Pancreas (tissue), 10 donors: ENCODE results near the gene GAB2. TPM values are rescaled to one million over a fixed set of nuclear protein-coding genes. Genes with fewer than 3 reads are reported as not detected.

ENCODE experiments used
- ATAC-seq, 4 donors: fragments of 200-7000 bp; cut with Tn5 transposase; one replicate each; pipeline versions ENCODE4 v1.8.0 to v1.9.1; 2020; ENCODE audit warnings: mild to moderate bottlenecking in 4 of 4, moderate library complexity in 4 of 4
- DNase-seq, 6 donors: peaks; one replicate each; pipeline ENCODE4 v3.0.0-alpha.2; 2020
- FAIRE-seq: peaks from 2 replicates; lab custom pipeline; 2012; peaks lifted over from hg19 to GRCh38; lab: Jason Lieb, UNC
- H3K27ac ChIP-seq, 4 donors: fragments of 200-600 bp; sonication (generic); 1 replicate in 3 of 4; 2 replicates in 1 of 4; pipeline versions ENCODE4 v1.5.0 to v1.8.0; 2020
- H3K27me3 ChIP-seq, 4 donors: fragments of 200-600 bp; one replicate each; pipeline ENCODE4 v1.8.0; 2021
- H3K36me3 ChIP-seq, 3 donors: fragments of 200-600 bp; sonication (generic) in 1 of 3; one replicate each; pipeline versions ENCODE4 v1.5.0 to v1.8.0; 2020 to 2021
- H3K4me1 ChIP-seq, 3 donors: fragments of 200-600 bp; one replicate each; pipeline ENCODE4 v1.8.0; 2021
- H3K4me3 ChIP-seq, 4 donors: fragments of 200-600 bp; sonication (generic) in 2 of 4; one replicate each; pipeline versions ENCODE4 v1.5.0 to v1.8.0; 2020 to 2021
- H3K9me3 ChIP-seq, 4 donors: fragments of 200-600 bp; one replicate each; pipeline ENCODE4 v1.8.0; 2021
- CTCF ChIP-seq, 4 donors: fragments of 200-600 bp; sonication (generic) in 3 of 4; IDR thresholded peaks; one replicate each; pipeline versions ENCODE4 v1.5.0 to v1.8.0; 2021; ENCODE audit warnings: antibody characterized with exemption in 4 of 4
- whole genome bisulfite sequencing, 2 donors: extraction: QIAGEN DNeasy Blood & Tissue Kit; methylation state at CpG; one replicate each; pipeline ENCODE4 v1.1.7; 2013; 5-methylcytosine and 5-hydroxymethylcytosine counted together
- intact Hi-C, 3 donors: fragments of 100-400 bp; cut with DNase I; formaldehyde crosslinking; loops; one replicate each; pipeline versions ENCODE4 v1.11.1 to v1.14.2; 2022
- polyA plus RNA-seq, 2 donors: library from polyadenylated mRNA; stranded (reverse); fragments of 200-250 nt; gene quantifications; one replicate each; pipeline ENCODE4 v1.2.3, GENCODE V29; 2013
- total RNA-seq, 6 donors: library from RNA; stranded (reverse); fragmentation: NEBNext Ultra II Directional in 4 of 6; extraction: Animal tissue kit (Norgen Biotek cat#: 25700) in 4 of 6; gene quantifications; one replicate each; pipeline versions ENCODE4 v1.2.1 to v1.2.4, GENCODE V29; 2021 to 2023
- donor health status: healthy with polysubstance abuse.
- donor health status: DM: no; HTN: no; CAD: no; lungs with moderate emphysema.
- donor health status: DM: no; HTN: no; CAD: no.
- donor health status: control.
- donor health status: control.
- donor health status: Bipolar disorder and iron deficiency.
- donor health status: DM: yes; HTN: yes; CAD: no.
- donor health status: DM: no; HTN: no; CAD: no.
- donor health status: DM: no; HTN: no; CAD: no.
- donor health status: DM: yes; HTN: yes; CAD: no.

The GAB2 gene
- total and polyA plus RNA-seq, 8 donors: 3.1 to 17.8 (median 9.4) TPM

GRCh38 chr11:78221396-78222315 lies 196.0 kb downstream of the GAB2 start:
- WGBS, 2 donors: 87 to 88% methylated on average over 13 of the region's 13 CpGs
- intact Hi-C loops: loop anchor here in 1 of 3 donors (10.0 kb wide), 1 partner anchor 203 kb away; no protein-coding TSS in a partner anchor
- no peak for FAIRE-seq
- ATAC-seq: no peak
- no peak for TF ChIP-seq CTCF (IDR thresholded peaks at IDR 0.05)
- Histone ChIP-seq H3K9me3 (no peaks in the 10 kb centered on the region), H3K4me3 (no peak overlapping the region), H3K27me3 (no peaks in the 10 kb centered on the region), H3K36me3 (peaks cover 0 to 14% (median 0%) of the 10 kb centered on the region in 3 donors), H3K4me1 (no peaks in the 10 kb centered on the region), H3K27ac (no peak overlapping the region)
- no peak for DNase-seq

GRCh38 chr11:78220218-78221157 lies 197.1 kb downstream of the GAB2 start:
- H3K27me3 ChIP-seq: no peaks in the 10 kb centered on the region
- ATAC-seq (no peak), FAIRE-seq (no peak), DNase-seq (no peak)
- intact Hi-C loops: loop anchor here in 1 of 3 donors (10.0 kb wide), 1 partner anchor 204 kb away; no protein-coding TSS in a partner anchor
- 91 to 97% methylated on average over 14 of the region's 14 CpGs for WGBS, 2 donors
- no peaks in the 10 kb centered on the region for H3K9me3 ChIP-seq
- H3K27ac ChIP-seq: no peak overlapping the region
- H3K4me3 ChIP-seq: no peak overlapping the region
- peaks cover 0 to 16% (median 0%) of the 10 kb centered on the region in 3 donors for H3K36me3 ChIP-seq
- H3K4me1 ChIP-seq: no peaks in the 10 kb centered on the region
- TF ChIP-seq CTCF (IDR thresholded peaks at IDR 0.05): no peak

GRCh38 chr11:78219493-78220217 lies 198.0 kb downstream of the GAB2 start:
- H3K36me3 ChIP-seq: peaks cover 0 to 23% (median 0%) of the 10 kb centered on the region in 3 donors
- no peak for FAIRE-seq
- intact Hi-C loops: loop anchor here in 1 of 3 donors (10.0 kb wide), 1 partner anchor 205 kb away; no protein-coding TSS in a partner anchor
- H3K4me3 ChIP-seq: no peak overlapping the region
- H3K9me3 ChIP-seq: no peaks in the 10 kb centered on the region
- 84 to 88% methylated on average over 7 of the region's 7 CpGs for WGBS, 2 donors
- ATAC-seq: no peak
- H3K27me3 ChIP-seq: no peaks in the 10 kb centered on the region
- H3K4me1 ChIP-seq: no peaks in the 10 kb centered on the region
- no peak for TF ChIP-seq CTCF (IDR thresholded peaks at IDR 0.05)
- no peak for DNase-seq
- no peak overlapping the region for H3K27ac ChIP-seq

- WGBS, 2 donors: 84 to 91% methylated on average over 11 of the region's 11 CpGs
- no peak overlapping the region for H3K27ac ChIP-seq
- peaks cover 0 to 24% (median 0%) of the 10 kb centered on the region in 3 donors for H3K36me3 ChIP-seq
- H3K4me1 ChIP-seq: no peaks in the 10 kb centered on the region
- no peaks in the 10 kb centered on the region for H3K9me3 ChIP-seq
- DNase-seq (no peak), FAIRE-seq (no peak), ATAC-seq (no peak)
- intact Hi-C loops: no loop called here
- TF ChIP-seq CTCF (IDR thresholded peaks at IDR 0.05): no peak
- no peaks in the 10 kb centered on the region for H3K27me3 ChIP-seq
- H3K4me3 ChIP-seq: no peak overlapping the region
Observed at GRCh38 chr11:78218707-78219492, 198.7 kb downstream of the GAB2 start.
